NCI-H748 treated with DMSO at 0.1 percent for 48 hours (cell line): ENCODE measurements around the gene MYORG.
"Not testable (repeated sequence)": the region's sequence is repeated elsewhere in the genome, so short reads cannot be mapped to it uniquely, and the experiment has no call there.

Experiments
- DNase-seq: peaks from one replicate; lab custom pipeline; 2025; lab: John Stamatoyannopoulos, UW

Gene MYORG

DNA sequence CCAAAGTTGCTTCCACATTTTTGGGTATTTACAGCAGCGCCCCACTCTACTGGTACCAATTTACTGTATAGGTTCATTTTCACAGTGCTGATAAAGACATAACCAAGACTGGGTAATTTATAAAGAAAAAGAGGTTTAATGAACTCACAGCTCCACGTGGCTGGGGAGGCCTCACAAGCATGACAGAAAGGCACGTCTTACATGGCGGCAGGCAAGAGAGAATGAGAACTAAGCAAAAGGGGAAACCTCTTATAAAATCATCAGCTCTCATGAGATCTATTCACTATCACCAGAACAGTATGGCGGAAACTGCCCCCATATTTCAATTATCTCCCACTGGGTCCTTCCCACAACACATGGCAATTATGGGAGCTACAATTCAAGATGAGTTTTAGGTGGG is 7.9 kb downstream of the MYORG start:
- DNase-seq, result not testable (repeated sequence)

DNA sequence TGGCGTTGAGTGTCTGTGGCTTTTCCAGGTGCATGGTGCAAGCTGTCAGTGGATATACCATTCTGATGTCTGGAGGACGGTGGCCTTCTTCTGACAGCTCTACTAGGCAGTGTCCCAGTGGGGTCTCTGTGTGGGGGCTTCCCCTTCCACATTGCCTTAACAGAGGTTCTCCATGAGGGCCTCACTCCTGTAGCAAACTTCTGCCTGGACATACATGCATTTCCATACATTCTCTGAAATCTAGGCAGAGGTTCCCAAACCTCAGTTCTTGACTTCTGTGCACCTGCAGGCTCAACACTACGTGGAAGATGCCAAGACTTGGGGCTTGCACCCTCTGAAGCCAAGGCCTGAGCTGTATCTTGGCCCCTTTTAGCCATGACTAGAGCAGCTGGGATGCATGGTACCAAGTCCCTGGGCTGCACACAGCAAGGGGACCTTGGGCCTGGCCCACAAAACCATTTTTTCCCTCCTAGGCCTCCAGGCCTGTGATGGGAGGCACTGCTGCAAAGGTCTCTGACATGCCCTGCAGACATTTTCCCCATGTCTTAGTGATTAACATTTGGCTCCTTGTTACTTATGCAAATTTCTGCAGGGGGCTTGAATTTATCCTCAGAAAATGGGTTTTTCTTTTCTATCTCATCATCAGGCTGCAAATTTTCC is 8.8 kb downstream of the MYORG start:
- not testable (repeated sequence) for DNase-seq

DNA sequence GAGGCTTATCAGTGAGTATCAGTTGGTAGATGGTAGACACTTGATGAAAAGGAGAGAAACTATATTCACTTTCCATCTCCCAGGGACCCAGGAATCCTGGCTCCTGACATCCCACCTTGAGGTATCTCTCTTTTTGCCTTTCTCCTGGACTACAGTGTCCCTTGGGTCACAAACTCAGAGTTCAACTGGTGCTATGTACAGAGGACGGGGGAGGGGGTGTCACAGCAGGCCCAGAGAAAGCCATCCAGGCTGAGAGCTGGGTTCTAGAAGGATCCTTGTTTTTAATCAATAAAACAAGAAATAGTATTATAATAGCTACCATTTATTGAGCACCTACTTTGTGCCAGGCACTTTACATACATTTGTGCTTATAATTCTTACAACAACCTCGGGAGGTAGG is 10.3 kb downstream of the MYORG start:
- DNase-seq, result no peak

DNA sequence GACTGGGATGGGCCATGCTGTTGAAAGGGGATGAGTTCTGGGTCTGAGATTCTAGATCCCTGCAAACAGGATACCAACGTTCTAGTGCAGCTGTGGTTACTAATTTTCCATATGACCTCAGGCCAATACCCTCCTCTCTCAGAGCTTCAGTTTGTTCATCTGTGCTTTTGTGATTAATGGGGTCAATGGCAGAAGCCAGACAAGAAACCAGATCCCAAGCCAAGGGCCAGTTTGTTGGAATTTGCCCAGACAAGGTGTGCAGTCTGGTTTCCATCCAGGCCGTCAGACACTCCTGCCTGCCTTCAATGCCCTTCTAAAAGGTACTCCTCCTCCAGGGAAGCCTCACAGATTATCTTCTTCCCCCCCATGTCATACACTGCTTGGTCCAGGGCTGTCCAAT is 11.4 kb downstream of the MYORG start:
- DNase-seq, result no peak

- no peak for DNase-seq
Observed at GRCh38 chr9:34363619-34364351, 12.9 kb downstream of the MYORG start.

- DNase-seq, result no peak
Observed at GRCh38 chr9:34362614-34363214, 14.0 kb downstream of the MYORG start.

DNA sequence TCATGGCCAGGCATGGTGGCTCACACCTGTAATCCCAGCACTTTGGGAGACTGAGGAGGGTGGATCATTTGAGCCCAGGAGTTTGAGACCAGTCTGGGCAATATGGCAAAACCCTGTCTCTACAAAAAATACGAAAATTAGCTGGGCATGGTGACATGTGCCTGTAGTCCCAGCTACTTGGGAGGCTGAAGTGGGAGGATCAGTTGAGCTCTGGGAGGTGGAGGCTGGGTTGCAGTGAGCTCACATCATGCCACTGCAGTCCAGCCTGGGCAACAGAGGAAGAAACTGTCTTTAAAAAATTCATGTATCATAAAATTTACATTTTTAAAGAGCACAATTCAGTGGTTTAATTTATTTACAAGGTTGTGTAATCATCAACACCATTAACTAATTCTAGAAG is 23.7 kb downstream of the MYORG start:
- DNase-seq, result not testable (repeated sequence)

DNA sequence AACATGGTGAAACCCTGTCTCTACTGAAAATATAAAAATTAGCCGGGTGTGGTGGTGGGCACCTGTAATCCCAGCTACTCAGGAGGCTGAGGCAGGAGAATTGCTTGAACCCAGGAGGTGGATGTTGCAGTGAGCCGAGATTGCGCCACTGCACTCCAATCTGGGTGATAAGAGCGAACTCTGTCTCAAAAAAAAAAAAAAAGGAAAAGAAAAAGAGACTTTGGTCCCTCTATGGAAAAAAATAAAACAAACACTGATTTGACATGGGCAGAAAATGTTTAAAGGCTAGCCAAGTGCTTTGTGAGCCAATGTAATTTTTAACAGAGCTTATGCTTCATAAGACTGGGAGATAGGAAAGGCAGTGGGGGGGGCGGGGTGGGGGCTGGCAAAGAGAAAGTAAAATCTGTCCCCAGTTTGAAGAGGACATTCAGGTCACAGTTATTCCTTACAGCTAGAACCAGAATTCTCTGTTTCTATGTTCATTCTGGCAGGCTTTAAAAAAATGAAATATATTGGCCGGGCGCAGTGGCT is 24.5 kb downstream of the MYORG start:
- not testable (repeated sequence) for DNase-seq

- DNase-seq, result no peak
Observed at GRCh38 chr9:34349324-34349723, 27.4 kb downstream of the MYORG start.

DNA sequence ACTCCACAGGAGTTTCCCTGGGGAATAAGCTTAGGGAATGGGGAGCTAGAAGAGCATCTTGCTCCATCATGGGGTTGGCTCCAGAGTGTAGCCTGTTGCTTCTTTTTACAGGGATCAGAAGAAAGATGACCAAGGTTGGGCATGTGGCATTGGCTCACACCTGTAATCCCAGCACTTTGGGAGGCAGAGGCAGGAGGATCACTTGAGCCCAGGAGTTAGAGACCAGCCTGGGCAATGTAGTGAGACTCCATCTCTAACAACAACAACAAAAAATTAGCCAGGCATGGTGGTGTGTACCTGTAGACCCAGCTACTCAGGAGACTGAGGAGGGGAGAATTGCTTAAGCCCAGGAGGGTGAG is 28.9 kb downstream of the MYORG start:
- DNase-seq, result no peak

- no peak for DNase-seq
Observed at GRCh38 chr9:34346873-34347799, 29.6 kb downstream of the MYORG start.

- DNase-seq, result no peak
Observed at GRCh38 chr9:34343605-34344004, 33.1 kb downstream of the MYORG start.

- no peak for DNase-seq
Observed at GRCh38 chr9:34343090-34343489, 33.6 kb downstream of the MYORG start.

- no peak for DNase-seq
Observed at GRCh38 chr9:34341659-34342295, 34.9 kb downstream of the MYORG start.

DNA sequence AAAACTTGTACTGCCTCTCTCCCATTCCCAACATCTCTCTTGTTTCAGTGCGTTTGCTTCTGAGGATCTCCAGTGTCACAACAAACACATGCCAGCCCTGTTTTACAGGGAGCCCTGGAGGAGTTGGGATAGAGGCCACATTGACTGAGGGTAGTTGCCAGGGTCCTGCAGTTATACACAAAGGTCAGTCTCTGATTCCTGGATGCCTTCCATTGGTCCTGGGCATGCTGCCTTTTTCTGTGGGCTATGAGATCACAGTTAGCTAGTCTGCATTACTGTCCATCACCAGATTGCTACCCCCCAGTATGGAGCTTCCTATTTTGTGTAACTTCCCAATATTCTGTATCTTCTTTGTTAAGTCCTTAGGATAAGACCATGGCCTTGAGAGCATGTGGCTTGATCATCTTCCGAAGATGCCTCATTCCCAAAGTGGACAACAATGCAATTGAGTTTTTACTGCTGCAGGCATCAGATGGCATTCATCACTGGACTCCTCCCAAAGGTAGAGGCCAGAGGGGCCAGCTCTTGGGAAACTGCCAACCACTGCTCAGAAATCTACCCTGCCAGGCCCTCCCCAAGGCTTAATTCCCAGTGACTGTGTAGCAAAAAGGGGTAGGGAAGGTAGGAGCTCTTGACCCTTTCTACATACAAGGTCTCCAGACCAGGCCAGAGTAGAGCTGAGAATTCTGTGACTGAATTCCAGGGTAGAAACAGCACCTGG is 37.9 kb downstream of the MYORG start:
- DNase-seq, result no peak

DNA sequence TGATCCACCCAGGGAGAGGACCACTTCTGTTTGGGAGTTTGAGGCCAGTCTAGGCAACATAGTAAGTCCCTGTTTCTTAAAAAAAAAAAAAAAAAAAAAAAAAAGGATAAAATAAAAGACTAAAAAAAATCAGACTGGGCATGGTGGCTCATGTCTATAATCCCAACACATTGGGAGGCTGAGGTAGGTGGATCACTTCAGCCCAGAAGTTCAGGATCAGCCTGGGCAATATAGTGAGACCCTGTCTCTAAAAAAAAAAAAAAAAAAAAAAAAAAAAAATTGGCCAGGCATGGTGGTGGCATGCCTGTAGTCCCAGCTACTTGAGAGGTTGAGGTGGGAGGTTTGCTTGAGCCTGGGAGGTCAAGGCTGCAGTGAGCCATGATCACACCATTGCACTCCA is 38.6 kb downstream of the MYORG start:
- DNase-seq, result not testable (repeated sequence)

DNA sequence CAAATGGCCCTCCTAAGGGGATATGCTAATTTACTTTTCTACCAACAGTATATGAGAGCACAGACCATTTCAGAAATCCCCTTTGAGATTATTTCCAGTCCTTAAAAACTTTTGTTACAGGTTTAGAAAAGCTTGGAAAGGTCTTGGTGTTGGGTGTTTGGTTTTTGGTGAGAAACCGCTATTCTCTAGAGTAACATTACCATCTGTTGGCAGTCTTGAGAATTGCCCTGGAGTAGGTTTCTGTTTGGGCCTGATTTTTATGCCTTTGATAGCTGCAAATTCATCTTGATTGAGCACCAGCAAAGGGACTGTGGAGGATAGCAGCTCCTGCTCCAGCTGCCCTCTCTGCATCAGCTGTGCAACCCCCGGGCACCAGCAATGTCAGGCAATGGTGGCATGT is 39.3 kb downstream of the MYORG start:
- no peak for DNase-seq

- DNase-seq, result no peak
Observed at GRCh38 chr9:34335376-34335775, 41.3 kb downstream of the MYORG start.

- DNase-seq, result no peak
Observed at GRCh38 chr9:34334916-34335315, 41.8 kb downstream of the MYORG start.

DNA sequence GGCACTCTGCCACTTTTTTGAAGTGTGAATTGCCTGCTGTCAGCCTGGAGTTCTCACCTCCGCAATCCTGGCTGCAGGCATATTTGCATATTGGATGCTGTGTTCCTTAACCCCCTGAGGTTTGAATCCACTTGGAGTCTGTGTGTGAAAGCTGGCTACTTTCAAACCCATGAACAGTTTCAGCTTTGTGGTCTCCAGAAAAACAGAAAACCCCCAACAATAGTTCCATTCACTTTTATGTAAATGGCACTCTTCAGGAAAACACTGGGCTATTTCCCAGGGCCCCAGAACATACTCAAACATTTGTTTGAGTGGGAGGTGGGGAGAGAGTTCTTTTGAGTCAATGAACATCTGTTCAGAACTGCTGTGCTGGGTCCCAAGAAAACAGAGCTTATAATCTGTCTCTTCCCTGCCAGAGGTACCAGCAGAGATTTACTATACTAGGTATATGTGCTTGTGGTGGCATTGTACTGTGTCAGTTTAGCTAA is 42.3 kb downstream of the MYORG start:
- no peak for DNase-seq

GRCh38 chr9:34333836-34334235 is 42.9 kb downstream of the MYORG start:
- DNase-seq, result no peak
